OCI-LY7 (cell line): ENCODE measurements around the gene PIGN.

Experiments
- CTCF ChIP-seq: fragments of 200-600 bp; sonication (generic); conservative IDR thresholded peaks from 2 replicates; pipeline ENCODE4 v1.5.1; 2014; ENCODE audit warnings: mild to moderate bottlenecking, antibody characterized with exemption, low read length, moderate library complexity, mixed read lengths
- EZH2phosphoT487 ChIP-seq: fragments of 200-600 bp; sonication (generic); IDR thresholded peaks from 2 replicates; pipeline ENCODE4 v1.6.1; 2018; ENCODE audit warnings: low read depth, borderline replicate concordance, mild to moderate bottlenecking, mixed run types, antibody characterized with exemption, low read length, moderate library complexity, mixed read lengths

- no peak for TF ChIP-seq CTCF
- TF ChIP-seq EZH2phosphoT487 = no peak
Measured at GRCh38 chr18:62211325-62211828, 24.5 kb upstream of the PIGN start.
